NB4 (cell line): ENCODE results near the gene PLEKHA8.

ENCODE experiments used
- CTCF ChIP-seq: IDR thresholded peaks from one replicate; pipeline ENCODE4 v1.5.1; 2012; ENCODE audit warnings: low read depth, low read length
- MYC ChIP-seq: IDR thresholded peaks from 2 replicates; pipeline ENCODE4 v1.6.1; 2011; ENCODE audit warnings: low read depth, low read length
- POLR2A ChIP-seq: IDR thresholded peaks from 2 replicates; pipeline ENCODE4 v1.6.1; 2011; ENCODE audit warnings: mild to moderate bottlenecking; ENCODE audit not compliant: insufficient read length; ENCODE audit errors: extremely low read depth

GRCh38 chr7:30112103-30112713 lies 84.0 kb downstream of the PLEKHA8 start:
- TF ChIP-seq CTCF (no peak), POLR2A (no peak), MYC (no peak)
